HG03103 (cell line): Measurements from ENCODE around the gene KLHL21.
A peak's percentile ranks its signal among the peaks of the same experiment; 100 is the strongest.
"Not testable (repeated sequence)": the region's sequence is repeated elsewhere in the genome, so short reads cannot be mapped to it uniquely, and the experiment has no call there.

ENCODE experiments used
- ATAC-seq: cut with Tn5 transposase; IDR thresholded peaks from one replicate; pipeline ENCODE4 v1.9.1; 2021; ENCODE audit warnings: low read depth; ENCODE audit not compliant: unreplicated experiment

KLHL21 gene

DNA sequence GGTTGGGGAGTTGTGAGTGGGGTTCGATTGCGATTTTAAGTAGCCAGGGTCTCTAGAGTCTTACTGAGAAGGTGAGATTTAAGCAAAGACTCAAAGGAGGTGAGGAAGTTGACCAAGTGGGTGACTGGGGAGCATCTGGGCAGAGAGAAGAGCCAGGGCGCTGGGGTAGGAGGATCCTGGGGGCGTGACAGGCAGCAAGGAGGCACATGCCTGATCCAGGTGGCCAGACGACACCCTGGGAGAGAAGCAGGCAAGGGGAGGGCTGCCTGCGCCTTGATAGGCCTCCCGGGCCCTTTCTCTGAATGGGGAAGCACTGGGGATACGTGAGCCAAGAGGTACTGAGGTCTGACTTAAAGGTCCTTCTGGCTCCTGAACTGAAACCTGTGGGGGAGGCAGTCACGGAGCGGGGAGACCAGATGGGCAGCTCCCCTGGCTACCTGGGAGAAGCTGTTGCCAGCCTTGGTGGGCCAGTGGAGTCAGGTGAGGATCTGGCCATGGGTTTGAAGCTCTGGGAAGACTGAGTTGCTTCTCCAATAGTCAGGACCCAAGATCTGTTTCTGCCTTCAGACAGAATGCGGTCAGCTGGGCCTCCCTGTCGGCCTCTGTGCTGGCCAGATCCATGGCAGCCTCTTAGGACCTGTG is 17.5 kb downstream of the KLHL21 start:
- ATAC-seq: no peak

DNA sequence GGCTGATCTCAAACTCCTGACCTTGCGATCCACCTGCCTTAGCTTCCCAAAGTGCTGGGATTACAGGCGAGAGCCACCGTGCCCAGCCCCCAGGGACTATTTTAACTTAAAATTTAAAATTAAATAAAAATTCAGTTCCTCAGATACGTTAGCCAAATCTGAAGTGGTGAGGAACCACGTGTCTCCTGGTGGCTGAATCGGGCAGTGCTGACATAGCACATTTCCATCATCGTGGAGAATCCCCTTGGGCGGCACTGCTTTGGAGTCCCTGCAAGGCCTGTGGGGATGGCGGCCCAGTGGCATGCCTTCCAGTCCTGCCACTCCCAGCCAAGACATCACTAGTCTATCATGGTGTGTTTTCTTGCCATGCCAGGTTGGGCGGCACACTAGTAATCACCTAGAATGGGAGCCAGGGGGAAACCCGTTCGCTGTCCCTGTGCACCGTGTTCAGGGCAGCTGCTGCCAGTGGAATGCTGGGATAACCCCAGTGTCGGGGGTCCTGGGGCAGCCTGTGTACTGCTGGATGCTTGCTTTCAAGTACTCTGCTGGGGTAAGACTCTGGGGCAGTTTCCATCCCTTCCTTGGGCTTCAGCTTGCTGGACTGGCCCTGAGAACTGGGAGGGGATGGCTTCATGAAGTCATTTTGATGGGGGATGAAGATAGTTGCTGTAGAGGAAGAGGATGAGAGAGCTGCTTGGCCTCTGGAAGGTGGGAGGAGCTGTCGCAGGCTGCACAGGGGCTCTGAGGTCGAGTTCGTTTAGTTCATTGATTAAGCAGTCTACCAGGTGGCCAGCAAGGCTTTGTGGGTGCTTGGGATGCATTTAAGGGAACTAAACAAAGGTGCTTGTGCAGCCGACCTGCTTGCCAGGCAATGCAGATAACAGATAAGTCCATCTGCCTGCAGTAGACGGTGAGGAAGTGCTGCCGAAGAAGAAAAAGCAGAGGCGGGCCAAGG is 18.3 kb downstream of the KLHL21 start:
- no peak for ATAC-seq

GRCh38 chr1:6582370-6582769 is 20.3 kb downstream of the KLHL21 start:
- no peak for ATAC-seq

DNA sequence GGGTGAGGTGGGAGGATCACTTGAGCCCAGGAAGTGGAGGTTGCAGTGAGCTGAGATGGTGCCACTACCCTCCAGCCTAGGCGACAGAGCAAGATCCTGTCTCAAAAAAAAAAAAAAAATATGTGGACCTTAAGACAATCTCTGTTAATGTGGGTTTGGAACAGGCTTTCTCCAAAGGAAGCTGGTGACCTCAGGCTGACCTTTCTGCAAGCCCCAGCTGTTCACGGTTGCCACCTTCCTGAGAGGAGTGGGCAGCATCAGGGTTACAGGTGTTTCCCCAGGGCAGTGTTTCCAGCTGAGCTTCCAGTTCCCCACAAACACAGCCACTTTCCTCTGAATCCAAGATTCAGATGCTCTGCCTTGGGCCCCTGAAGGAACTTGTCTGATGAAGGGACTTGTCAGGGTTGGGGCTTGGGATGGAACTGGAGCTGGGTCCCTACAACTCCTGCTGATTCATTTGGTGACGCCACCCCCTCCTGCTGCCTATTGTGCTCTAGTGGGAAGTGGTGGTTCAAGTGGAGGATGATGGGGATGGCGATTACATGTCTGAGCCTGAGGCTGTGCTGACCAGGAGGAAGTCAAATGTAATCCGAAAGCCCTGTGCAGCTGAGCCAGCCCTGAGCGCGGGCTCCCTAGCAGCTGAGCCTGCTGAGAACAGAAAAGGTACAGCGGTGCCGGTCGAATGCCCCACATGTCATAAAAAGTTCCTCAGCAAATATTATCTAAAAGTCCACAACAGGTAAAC is 20.9 kb downstream of the KLHL21 start:
- ATAC-seq: no peak

DNA sequence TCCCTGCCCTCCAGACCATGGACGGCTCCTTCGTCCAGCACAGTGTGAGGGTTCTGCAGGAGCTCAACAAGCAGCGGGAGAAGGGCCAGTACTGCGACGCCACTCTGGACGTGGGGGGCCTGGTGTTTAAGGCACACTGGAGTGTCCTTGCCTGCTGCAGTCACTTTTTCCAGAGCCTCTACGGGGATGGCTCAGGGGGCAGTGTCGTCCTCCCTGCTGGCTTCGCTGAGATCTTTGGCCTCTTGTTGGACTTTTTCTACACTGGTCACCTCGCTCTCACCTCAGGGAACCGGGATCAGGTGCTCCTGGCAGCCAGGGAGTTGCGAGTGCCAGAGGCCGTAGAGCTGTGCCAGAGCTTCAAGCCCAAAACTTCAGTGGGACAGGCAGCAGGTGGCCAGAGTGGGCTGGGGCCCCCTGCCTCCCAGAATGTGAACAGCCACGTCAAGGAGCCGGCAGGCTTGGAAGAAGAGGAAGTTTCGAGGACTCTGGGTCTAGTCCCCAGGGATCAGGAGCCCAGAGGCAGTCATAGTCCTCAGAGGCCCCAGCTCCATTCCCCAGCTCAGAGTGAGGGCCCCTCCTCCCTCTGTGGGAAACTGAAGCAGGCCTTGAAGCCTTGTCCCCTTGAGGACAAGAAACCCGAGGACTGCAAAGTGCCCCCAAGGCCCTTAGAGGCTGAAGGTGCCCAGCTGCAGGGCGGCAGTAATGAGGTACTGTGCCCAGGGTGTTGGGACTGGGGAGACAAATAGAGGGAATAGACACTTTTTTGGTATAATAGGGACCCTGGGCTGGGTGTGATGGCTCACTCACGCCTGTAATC is 21.9 kb downstream of the KLHL21 start:
- no peak for ATAC-seq

- no peak for ATAC-seq
Observed at GRCh38 chr1:6580119-6580592, 22.5 kb downstream of the KLHL21 start.

- ATAC-seq: peak; percentile 96
Observed at GRCh38 chr1:6579374-6580118, 23.1 kb downstream of the KLHL21 start, which contains the start of gene ZBTB48. TSS of gene ZBTB48 (plus strand) at chr1:6579994. CDS start at chr1:6580610, 616 bp downstream.

- ATAC-seq: no peak
Observed at GRCh38 chr1:6578624-6579373, 23.9 kb downstream of the KLHL21 start.

DNA sequence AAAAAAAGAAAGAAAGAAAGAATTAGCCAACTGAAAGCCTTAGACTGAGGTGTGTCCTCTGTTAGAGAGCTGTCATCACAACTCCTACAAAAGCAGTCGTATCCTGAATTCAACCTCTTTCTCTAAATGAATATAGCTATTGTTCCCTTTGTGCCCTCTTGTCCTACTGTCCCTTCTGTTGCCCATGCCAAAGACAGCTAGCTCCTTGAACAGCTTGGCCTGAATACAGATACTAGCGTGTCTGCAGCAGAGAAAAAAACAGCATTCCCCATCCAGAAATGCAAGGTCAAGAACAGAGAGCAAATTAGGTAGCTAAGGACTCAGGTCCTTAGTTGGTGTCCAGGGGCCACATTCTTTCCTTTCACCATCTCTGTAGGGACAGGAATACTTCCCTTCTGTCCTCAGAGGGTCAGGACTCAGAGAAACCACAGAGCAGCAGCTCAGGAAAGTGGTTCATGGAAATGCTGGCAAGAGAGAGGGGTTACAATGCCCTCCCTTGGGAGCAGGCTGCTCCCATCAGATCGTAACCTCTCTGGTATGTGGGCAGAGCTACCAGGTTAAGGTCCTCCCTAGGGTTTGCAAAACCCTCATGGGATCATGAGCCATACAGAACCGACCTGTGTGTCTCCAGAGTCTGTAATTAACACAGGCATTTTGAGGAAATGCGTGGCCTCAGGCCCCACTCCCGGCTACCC is 24.7 kb downstream of the KLHL21 start:
- ATAC-seq: no peak

DNA sequence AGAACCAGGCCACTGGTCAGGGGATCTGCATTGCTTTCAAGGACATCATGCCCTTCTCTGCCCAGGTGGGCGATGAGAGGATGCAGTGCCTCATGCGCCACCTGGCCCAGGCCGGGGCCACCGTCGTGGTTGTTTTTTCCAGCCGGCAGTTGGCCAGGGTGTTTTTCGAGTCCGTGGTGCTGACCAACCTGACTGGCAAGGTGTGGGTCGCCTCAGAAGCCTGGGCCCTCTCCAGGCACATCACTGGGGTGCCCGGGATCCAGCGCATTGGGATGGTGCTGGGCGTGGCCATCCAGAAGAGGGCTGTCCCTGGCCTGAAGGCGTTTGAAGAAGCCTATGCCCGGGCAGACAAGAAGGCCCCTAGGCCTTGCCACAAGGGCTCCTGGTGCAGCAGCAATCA is 27.9 kb downstream of the KLHL21 start:
- ATAC-seq: no peak

- ATAC-seq: no peak
Observed at GRCh38 chr1:6574025-6574620, 28.5 kb downstream of the KLHL21 start.

- ATAC-seq: no peak
Observed at GRCh38 chr1:6572653-6573383, 29.9 kb downstream of the KLHL21 start.

GRCh38 chr1:6570987-6571386 is 31.7 kb downstream of the KLHL21 start:
- no peak for ATAC-seq

DNA sequence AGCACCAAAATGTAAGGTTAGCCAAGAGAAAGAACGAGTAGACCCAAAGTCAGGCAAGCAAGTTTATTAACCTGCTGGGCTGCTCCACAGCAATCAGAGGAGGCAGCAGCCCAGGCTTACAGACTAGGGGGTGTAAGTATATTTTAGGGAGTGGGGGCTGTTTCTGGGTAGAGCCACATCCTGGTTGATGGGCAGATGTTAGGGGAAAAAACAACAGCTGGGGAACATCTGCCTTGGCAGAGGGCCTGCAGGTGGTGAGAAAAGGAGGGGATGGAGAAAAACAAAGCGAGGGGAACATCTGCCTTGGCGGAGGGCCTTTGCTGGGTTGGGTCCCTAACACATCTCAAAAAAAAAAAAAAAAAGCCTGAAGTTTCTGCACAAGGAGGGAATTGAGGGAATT is 32.6 kb downstream of the KLHL21 start:
- ATAC-seq: no peak

DNA sequence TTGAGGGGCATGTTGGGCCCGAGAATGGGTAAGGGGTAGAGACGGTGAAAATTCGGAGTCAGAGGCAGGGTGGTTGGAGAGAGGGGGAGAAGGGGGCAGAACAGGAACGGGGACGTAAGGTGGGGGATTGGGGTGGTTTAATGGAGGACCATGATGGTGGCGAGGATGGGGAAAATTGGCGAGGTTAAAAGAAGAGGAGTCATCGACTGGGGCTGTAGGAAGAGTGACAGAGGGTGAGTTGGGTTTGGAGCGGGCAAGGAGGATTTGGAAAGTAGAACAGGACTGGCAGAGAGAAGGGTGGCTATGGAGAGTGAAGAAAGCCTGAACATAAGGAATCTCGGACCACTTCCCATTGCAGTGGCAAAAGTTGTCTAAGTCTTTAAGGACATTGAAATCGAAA is 33.6 kb downstream of the KLHL21 start:
- no peak for ATAC-seq

DNA sequence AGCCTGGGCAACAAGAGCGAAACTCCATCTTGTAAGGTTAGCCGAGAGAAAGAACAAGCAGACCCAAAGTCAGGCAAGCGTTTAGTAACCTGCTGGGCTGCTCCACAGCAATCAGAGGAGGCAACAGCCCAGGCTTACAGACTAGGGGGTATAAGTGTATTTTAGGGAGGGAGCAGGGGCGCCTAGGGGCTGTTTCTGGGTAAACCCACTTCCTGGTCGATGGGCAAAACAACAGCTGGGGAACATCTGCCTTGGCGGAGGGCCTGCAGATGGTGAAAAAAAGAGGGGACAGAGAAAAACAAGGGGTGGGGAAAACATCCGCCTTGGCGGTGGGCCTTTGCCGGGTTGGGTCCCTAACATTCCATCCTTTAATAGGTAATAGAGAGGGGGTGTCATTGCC is 42.4 kb downstream of the KLHL21 start:
- no peak for ATAC-seq

DNA sequence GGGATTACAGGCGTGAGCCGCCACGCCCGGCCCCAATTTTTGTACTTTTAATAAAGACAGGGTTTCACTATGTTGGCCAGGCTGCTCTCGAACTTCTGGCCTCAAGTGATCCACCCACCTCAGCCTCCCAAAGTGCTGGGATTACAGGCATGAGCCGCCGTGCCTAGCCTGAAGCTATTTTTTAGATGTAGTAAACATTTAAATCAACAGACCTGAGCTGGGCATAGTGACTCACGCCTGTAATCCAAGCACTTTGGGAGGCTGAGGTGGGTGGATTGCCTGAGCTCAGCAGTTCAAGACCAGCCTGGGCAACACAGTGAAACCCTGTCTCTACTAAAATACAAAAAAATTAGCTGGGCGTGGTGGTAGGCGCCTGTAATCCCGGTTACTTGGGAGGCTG is 43.5 kb downstream of the KLHL21 start:
- ATAC-seq: not testable (repeated sequence)
